Endothelial cell of umbilical vein (primary cell): ENCODE measurements around the gene USP36.

ENCODE experiments used
- CTCF ChIP-seq, 2 donors: IDR thresholded peaks; 1 replicate in 1 of 2; 2 replicates in 1 of 2; pipeline ENCODE4 v1.5.1; 2011; ENCODE audit warnings: low read length in 2 of 2, mild to moderate bottlenecking in 2 of 2, moderate library complexity in 2 of 2, control low read depth in 1 of 2, inconsistent platforms in 1 of 2, low read depth in 1 of 2; ENCODE audit not compliant: insufficient read depth in 1 of 2; ENCODE audit errors: extremely low read depth in 1 of 2
- MYC ChIP-seq: IDR thresholded peaks from one replicate; pipeline ENCODE4 v1.6.1; 2011; ENCODE audit warnings: mild to moderate bottlenecking, low read depth, low read length
- TF ChIP-seq, protein P1 (sequence below): IDR thresholded peaks from 2 replicates; pipeline ENCODE4 v1.6.1; 2011; ENCODE audit not compliant: insufficient read depth, insufficient read length

DNA sequence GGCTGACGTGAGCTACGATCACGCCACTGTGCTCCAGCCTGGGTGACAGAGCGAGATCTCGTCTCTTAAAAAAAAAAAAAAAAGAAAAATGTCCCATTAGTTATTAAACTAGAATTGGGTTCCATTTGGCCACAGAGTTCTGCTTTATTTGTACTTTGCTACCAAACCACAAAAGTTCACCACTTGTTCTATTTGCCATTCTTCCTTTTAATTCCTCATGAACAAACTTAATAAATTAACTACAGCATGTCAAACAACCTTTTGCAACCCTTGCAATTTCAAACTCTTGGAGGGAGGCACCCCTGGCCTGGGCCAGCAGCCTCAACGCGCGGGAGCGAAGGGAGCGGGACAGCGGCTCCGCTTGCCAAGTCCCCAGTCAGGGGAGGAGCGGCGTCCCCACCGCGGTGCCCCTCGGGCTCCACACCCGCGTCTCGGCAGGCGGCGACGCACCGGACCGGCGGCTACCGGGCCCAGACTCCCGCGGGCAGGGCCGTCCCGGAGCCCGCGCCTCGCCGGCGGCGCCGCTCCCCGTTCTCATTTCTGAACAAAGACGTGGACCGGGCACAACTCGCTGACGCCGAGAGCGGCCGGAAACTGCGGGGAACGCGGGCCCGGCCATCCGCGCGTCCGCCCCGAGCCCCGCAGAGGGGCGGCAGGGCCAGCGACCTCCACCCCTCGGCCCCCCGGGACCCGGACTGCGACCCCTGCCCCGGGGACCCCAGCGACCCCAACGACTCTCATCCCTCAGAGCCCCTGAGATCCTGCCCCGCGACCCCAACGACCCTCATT is 59.3 kb downstream of the USP36 start:
- TF ChIP-seq CTCF (IDR thresholded peaks at IDR 0.05; ENCODE audit: extremely low read depth in 1 of 2, insufficient read depth in 1 of 2, low read depth in 1 of 2, low read length in 2 of 2), result no peak
- TF ChIP-seq, protein P1, sequence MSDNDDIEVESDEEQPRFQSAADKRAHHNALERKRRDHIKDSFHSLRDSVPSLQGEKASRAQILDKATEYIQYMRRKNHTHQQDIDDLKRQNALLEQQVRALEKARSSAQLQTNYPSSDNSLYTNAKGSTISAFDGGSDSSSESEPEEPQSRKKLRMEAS, result no peak
- TF ChIP-seq MYC, result no peak
